K562 (cell line): Measurements from ENCODE around the gene LRRC38.

Source experiments
- ELK1 ChIP-seq: sonication (generic); formaldehyde crosslinking; IDR thresholded peaks from 2 replicates; pipeline ENCODE4 v1.8.1; 2022; ENCODE audit warnings: missing genetic modification reagents
- EZH2 ChIP-seq: IDR thresholded peaks from 2 replicates; pipeline ENCODE4 v1.6.1; 2012; ENCODE audit warnings: low read depth, mild to moderate bottlenecking, inconsistent platforms, low read length, borderline replicate concordance
- GABPB1 ChIP-seq: sonication (generic); formaldehyde crosslinking; IDR thresholded peaks from 2 replicates; pipeline ENCODE4 v1.8.0; 2022; ENCODE audit warnings: mild to moderate bottlenecking, missing genetic modification reagents
- GTF2A2 ChIP-seq: IDR thresholded peaks from 2 replicates; pipeline ENCODE4 v1.6.1; 2016; ENCODE audit warnings: mild to moderate bottlenecking, missing genetic modification characterization, missing compliant biosample characterization
- HCFC1 ChIP-seq: IDR thresholded peaks from 2 replicates; pipeline ENCODE4 v1.6.1; 2012; ENCODE audit warnings: low read depth, low read length, improper control_type of control experiment
- ZNF785 ChIP-seq: fragments of 250-450 bp; sonication (Bioruptor Pico); IDR thresholded peaks from 2 replicates; pipeline ENCODE4 v1.4.0; 2020; ENCODE audit warnings: mild to moderate bottlenecking
- ZZZ3 ChIP-seq: fragments of 450-650 bp; IDR thresholded peaks from 2 replicates; pipeline ENCODE4 v1.6.1; 2016; ENCODE audit warnings: antibody characterized with exemption, mild to moderate bottlenecking, moderate library complexity
- TF ChIP-seq, protein P1 (sequence below), 3 experiments: IDR thresholded peaks in 2 of 3; conservative IDR thresholded peaks in 1 of 3; 2 replicates each; pipeline ENCODE4 v1.5.1; 2011 to 2012; ENCODE audit warnings: low read length in 3 of 3, mild to moderate bottlenecking in 3 of 3, control low read depth in 2 of 3, improper control_type of control experiment in 1 of 3, inconsistent platforms in 1 of 3, low read depth in 1 of 3, mixed read lengths in 1 of 3, moderate library complexity in 1 of 3; ENCODE audit not compliant: insufficient read depth in 2 of 3
- TF ChIP-seq, protein P2 (sequence below), 2 experiments: fragments of 450-650 bp in 1 of 2; sonication (generic) in 1 of 2; formaldehyde crosslinking in 1 of 2; IDR thresholded peaks in 1 of 2; conservative IDR thresholded peaks in 1 of 2; 2 replicates each; pipeline versions ENCODE4 v1.6.1 to v1.8.1; 2016 to 2023; ENCODE audit warnings: mild to moderate bottlenecking in 2 of 2, moderate library complexity in 2 of 2, inconsistent platforms in 1 of 2, missing genetic modification reagents in 1 of 2

DNA sequence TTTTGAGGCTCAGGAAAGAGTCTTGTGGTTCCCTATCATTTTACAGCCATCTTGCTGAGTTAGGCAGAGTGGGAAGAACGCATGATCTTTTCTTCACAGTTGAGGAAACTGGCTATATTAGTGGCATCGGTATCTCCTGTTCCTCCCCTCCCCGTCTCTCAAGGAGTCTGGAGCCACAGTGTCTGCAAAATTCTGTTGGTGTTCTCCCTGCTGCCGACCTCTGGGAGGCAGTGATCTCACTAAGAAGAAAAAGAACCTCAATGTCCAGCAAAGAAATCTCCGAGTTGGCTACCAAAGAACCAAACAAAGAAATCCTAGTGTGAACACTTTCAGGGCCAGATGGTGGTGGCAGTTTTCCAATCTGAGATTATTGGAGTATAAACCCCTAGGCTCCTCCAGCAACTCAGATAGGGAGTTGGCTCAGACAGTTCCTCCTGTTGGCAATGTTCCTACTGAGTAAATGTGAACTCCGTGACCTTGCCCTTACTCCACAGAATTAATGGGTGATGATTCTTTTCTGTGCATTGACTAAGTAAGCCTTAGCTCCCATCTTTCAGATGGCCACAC, 62.3 kb downstream of the LRRC38 start:
- TF ChIP-seq GABPB1 = no peak
- TF ChIP-seq ZZZ3 = no peak
- TF ChIP-seq GTF2A2 (tag) = no peak
- no peak for TF ChIP-seq ELK1 (CRISPR knock-in tag)
- TF ChIP-seq, protein P1, sequence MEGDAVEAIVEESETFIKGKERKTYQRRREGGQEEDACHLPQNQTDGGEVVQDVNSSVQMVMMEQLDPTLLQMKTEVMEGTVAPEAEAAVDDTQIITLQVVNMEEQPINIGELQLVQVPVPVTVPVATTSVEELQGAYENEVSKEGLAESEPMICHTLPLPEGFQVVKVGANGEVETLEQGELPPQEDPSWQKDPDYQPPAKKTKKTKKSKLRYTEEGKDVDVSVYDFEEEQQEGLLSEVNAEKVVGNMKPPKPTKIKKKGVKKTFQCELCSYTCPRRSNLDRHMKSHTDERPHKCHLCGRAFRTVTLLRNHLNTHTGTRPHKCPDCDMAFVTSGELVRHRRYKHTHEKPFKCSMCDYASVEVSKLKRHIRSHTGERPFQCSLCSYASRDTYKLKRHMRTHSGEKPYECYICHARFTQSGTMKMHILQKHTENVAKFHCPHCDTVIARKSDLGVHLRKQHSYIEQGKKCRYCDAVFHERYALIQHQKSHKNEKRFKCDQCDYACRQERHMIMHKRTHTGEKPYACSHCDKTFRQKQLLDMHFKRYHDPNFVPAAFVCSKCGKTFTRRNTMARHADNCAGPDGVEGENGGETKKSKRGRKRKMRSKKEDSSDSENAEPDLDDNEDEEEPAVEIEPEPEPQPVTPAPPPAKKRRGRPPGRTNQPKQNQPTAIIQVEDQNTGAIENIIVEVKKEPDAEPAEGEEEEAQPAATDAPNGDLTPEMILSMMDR (IDR thresholded peaks at IDR 0.05 in 2 of 3, conservative IDR thresholded peaks at IDR 0.05 in 1 of 3; ENCODE audit: insufficient read depth in 2 of 3, low read depth in 1 of 3, low read length in 3 of 3) = no peak
- TF ChIP-seq HCFC1 = no peak
- no peak for TF ChIP-seq ZNF785 (CRISPR knock-in tag)
- TF ChIP-seq, protein P2, sequence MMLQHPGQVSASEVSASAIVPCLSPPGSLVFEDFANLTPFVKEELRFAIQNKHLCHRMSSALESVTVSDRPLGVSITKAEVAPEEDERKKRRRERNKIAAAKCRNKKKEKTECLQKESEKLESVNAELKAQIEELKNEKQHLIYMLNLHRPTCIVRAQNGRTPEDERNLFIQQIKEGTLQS (IDR thresholded peaks at IDR 0.05) = no peak
- TF ChIP-seq, protein P2 (CRISPR knock-in tag; conservative IDR thresholded peaks at IDR 0.05) = no peak
- TF ChIP-seq EZH2 = no peak
